Measurements from ENCODE around the gene IL6ST. TPM values are rescaled to one million over a fixed set of nuclear protein-coding genes. Genes with fewer than 3 reads are reported as not detected.
A peak's percentile ranks its signal among the peaks of the same experiment; 100 is the strongest.

The IL6ST gene
- total RNA-seq, 2 donors from 2014 or later: 50.0 to 53.8 TPM

DNA sequence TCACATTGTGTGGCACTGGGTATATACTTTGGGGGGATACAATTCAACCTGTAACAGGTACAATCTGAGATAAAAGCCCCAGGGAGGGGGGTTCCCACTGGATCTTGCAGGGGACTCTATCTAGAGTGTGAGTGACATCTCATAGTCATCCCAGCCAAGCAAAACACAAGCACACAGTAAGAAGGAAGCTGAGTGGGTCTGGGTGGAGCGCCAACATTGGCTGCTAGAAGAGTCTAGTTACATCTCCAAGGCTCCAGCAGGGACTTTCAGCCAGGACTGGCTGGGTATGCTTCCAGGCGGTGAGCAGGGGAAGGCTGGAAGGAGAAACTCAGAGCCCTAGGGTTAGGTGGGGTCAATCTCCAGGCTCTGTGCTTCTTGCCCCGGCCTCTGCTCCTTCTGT, 90.6 kb downstream of the IL6ST start:
- H3K9me3 Mint-ChIP-seq: no peaks in the 10 kb centered on the region
- H3K4me1 Mint-ChIP-seq (ENCODE audit: low read depth): peaks cover 46% of the 10 kb centered on the region
- H3K27me3 Mint-ChIP-seq (ENCODE audit: low read depth): peaks cover 14% of the 10 kb centered on the region
- peak overlapping the region in 1 of 2 donors; percentile 6 for H3K4me3 Mint-ChIP-seq
- H3K27ac Mint-ChIP-seq: no peak overlapping the region
- DNase-seq (no peak), ATAC-seq (replicated peaks in 1 of 2) (peak in 1 of 2 donors; percentile 9)
- no peaks in the 10 kb centered on the region for H3K36me3 Mint-ChIP-seq (ENCODE audit: insufficient read depth in 2 of 2)

DNA sequence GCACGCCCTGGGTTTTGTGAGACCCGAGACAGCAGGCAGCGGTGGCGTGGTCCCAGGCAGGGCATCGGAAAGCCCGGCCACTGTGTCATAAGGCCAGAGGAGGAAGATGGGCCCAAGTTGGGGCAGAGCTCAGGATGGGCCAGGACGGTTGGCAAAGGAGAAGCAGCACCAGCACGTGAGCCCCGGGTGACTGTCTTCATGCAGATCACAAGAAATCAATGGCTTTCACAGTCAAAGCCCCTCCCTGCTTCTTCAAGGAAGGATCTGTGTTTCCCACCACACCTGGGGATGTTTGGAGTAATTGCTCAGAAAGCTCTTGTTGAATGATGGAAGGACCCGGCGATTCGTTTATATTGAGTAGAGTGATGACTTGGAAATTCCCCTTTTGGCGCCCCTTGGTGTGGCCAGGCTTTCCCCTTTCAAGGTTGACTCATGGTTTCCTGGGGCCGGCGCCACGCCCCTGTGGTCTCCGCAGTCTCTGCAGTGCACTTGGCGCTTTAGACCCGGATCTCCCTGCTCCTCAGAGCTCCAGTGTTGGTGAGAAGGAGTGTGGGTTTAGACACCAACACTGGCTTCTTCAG, 91.6 kb downstream of the IL6ST start:
- Mint-ChIP-seq H3K4me1 (ENCODE audit: low read depth) (peaks cover 46% of the 10 kb centered on the region), H3K9me3 (no peaks in the 10 kb centered on the region), H3K27ac (no peak overlapping the region), H3K4me3 (peak overlapping the region; percentile 70 to 73), H3K27me3 (ENCODE audit: low read depth) (peaks cover 14% of the 10 kb centered on the region), H3K36me3 (ENCODE audit: insufficient read depth in 2 of 2) (no peaks in the 10 kb centered on the region)
- DNase-seq: peak; percentile 83 to 87
- ATAC-seq (replicated peaks in 1 of 2): peak; percentile 95 to 96

DNA sequence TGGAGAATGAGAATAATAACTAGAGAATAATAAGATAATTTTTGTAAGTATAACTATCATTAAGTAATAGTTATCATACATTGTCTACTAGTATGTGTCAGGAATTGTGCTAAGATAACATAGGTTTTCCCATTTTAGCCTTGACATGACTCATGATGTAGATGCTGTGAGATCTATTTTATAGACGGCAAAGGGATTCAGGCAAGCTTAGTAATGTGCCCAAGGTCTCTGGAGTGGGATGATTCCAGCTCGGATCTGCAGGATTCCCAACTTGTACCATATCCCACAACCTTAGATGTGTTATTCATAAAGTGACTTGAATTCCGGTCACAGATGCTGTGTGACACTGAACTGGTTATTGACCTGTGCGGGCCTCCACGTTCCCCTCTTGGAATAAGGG, 92.1 kb downstream of the IL6ST start:
- Mint-ChIP-seq H3K9me3 (no peaks in the 10 kb centered on the region), H3K4me1 (ENCODE audit: low read depth) (peaks cover 49% of the 10 kb centered on the region), H3K4me3 (peak overlapping the region; percentile 70 to 73), H3K36me3 (ENCODE audit: insufficient read depth in 2 of 2) (no peaks in the 10 kb centered on the region), H3K27me3 (ENCODE audit: low read depth) (peaks cover 17% of the 10 kb centered on the region), H3K27ac (no peak overlapping the region)
- no peak for DNase-seq
- no peak for ATAC-seq (replicated peaks in 1 of 2)

DNA sequence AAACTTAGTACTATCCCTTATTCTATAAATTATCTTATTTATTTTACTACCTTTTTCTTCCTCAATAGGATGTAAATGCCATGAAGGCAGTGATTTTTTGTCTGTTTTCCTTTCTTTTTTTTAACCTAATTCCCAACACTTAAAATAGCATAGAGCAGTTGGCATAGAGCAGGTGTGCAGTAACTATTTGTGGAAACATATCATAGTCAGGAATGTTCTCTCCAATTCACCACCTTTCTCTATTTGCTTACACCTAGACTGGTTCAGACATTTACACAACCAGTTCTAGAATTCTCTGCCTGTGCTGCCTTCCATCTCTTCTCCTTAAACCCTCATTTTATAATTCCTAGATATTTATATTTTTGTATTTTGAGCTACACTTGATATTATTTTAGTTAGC, 94.0 kb downstream of the IL6ST start:
- no peaks in the 10 kb centered on the region for H3K9me3 Mint-ChIP-seq
- peaks cover 25% of the 10 kb centered on the region for H3K27me3 Mint-ChIP-seq (ENCODE audit: low read depth)
- H3K4me1 Mint-ChIP-seq (ENCODE audit: low read depth): peaks cover 57% of the 10 kb centered on the region
- H3K36me3 Mint-ChIP-seq (ENCODE audit: insufficient read depth in 2 of 2): no peaks in the 10 kb centered on the region
- no peak overlapping the region for H3K4me3 Mint-ChIP-seq
- H3K27ac Mint-ChIP-seq: no peak overlapping the region
- DNase-seq: no peak
- no peak for ATAC-seq (replicated peaks in 1 of 2)

DNA sequence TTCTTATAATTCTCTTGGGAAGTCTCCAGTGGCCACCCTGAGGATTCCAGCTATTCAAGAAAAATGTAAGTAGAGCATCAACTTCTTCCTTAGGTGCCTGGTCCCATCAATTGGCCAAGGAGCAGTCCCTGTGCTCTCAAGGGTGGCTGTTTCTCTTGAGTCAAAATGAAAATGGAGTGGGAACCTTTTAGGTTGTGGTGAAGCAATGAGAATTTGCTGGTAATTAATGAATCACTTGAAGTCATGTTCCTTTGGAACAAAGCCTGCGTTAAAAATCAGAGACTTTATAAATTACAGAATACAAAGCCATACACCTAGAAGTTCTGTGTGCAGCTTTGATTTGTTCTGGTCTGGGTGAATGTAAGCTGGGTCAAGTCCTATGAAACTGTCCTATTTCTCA, 94.7 kb downstream of the IL6ST start:
- DNase-seq: no peak
- Mint-ChIP-seq H3K36me3 (ENCODE audit: insufficient read depth in 2 of 2) (no peaks in the 10 kb centered on the region), H3K4me3 (peak overlapping the region in 1 of 2 donors; percentile 52), H3K9me3 (no peaks in the 10 kb centered on the region), H3K4me1 (ENCODE audit: low read depth) (peaks cover 57% of the 10 kb centered on the region), H3K27me3 (ENCODE audit: low read depth) (peaks cover 18% of the 10 kb centered on the region), H3K27ac (no peak overlapping the region)
- ATAC-seq (replicated peaks in 1 of 2): peak in 1 of 2 donors; percentile 27

DNA sequence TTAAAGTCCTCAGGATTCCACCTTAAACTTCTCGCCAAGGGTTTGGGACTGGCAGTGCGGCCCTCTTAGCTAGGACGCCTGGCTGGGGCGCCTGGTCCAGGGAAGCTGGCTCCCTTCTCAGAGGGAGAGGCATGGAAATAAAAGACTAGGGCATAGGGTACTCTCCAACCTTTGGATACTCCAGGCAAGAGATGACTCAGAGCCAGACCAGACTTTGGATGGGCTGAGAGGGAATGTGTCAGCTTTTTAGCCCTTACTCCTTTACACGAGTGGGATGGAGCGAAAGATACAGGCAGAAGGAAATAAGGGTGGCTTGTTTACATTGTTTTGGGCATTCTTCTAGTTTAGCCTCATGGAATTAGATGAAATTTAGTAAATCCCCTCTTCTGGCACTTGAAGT, 95.4 kb downstream of the IL6ST start:
- Mint-ChIP-seq H3K36me3 (ENCODE audit: insufficient read depth in 2 of 2) (no peaks in the 10 kb centered on the region), H3K27me3 (ENCODE audit: low read depth) (peaks cover 11% of the 10 kb centered on the region), H3K9me3 (no peaks in the 10 kb centered on the region), H3K4me1 (ENCODE audit: low read depth) (peaks cover 55% of the 10 kb centered on the region), H3K4me3 (no peak overlapping the region), H3K27ac (no peak overlapping the region)
- DNase-seq: no peak
- ATAC-seq (replicated peaks in 1 of 2): no peak

DNA sequence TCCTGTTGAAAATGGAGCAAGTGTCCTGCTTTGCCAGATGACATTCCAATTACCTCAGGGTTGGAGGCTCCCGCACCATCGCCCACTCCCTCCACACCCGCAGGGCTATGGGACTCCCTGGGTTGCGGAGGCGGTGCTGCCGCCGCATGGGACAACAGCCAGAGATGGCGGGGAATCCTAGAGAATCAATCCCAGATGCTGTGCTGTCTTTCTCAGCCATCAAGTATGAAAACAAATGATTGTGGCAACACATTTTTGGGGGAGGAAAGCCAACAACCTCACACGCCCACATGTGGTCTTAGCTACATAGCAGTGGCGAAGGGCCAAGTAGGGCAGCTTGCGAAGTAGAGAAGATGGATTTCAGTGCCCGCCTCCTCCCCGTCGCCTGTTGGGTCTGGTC, 96.9 kb downstream of the IL6ST start:
- Mint-ChIP-seq H3K4me1 (ENCODE audit: low read depth) (peaks cover 46% of the 10 kb centered on the region), H3K4me3 (peak overlapping the region in 1 of 2 donors; percentile 24), H3K9me3 (no peaks in the 10 kb centered on the region), H3K36me3 (ENCODE audit: insufficient read depth in 2 of 2) (no peaks in the 10 kb centered on the region), H3K27ac (no peak overlapping the region), H3K27me3 (ENCODE audit: low read depth) (peaks cover 11% of the 10 kb centered on the region)
- ATAC-seq (replicated peaks in 1 of 2): peak in 1 of 2 donors; percentile 40
- peak; percentile 42 to 45 for DNase-seq

DNA sequence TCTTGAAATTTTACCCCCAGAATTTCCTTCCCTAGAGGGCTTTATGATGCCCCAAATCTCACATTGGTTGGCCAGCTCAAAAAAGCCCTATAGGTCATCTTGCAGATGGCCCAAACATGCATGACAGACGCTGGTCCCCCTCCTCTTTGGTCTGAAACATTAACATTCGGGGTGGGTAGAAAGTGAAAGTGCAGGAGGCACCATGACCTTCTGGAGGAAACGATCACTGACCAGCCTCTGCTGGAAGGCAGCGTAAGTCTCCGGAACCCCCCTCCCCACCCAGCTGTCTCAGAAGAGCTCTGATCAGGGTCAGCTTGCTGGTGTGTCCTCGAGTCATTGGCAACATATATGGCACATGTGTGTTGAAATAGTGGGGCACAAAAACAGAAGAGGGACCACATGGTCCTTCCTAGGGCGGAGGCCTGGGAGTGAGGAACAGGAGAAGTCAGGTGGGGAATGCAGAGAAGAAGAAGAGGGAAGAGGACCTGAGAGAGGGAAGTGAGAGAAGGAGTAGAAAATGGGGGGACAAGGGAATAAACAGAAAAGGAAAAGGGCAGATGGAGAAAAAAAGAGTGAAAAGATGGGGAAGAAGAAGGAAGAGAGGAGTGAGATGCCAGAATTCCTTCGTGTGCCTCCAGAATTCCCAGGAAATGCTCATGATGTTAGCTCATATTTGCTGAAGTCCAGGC, 97.4 kb downstream of the IL6ST start:
- Mint-ChIP-seq H3K4me3 (no peak overlapping the region), H3K9me3 (no peaks in the 10 kb centered on the region), H3K4me1 (ENCODE audit: low read depth) (peaks cover 40% of the 10 kb centered on the region), H3K27ac (no peak overlapping the region), H3K27me3 (ENCODE audit: low read depth) (peaks cover 11% of the 10 kb centered on the region), H3K36me3 (ENCODE audit: insufficient read depth in 2 of 2) (no peaks in the 10 kb centered on the region)
- no peak for DNase-seq
- no peak for ATAC-seq (replicated peaks in 1 of 2)

DNA sequence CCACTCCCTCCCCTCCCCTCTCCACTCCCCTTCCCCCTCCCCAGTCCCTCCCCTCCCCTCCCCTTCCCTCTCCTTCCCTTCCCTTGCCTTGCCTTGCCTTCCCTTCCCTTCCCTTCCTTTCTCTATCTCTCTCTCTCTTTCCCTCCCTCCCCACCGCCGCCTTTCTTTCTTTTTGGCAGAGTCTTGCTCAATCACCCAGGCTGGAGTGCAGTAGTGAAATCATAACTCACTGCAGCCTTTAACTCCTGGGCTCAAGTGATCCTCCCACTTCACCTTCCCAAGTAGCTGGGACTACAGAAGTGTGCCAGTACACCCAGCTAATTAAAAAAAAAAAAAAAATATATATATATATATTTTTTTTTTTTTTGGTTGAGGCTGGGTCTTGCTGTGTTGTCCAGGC, 98.1 kb downstream of the IL6ST start:
- Mint-ChIP-seq H3K9me3 (no peaks in the 10 kb centered on the region), H3K4me3 (no peak overlapping the region), H3K36me3 (ENCODE audit: insufficient read depth in 2 of 2) (no peaks in the 10 kb centered on the region), H3K27ac (no peak overlapping the region), H3K27me3 (ENCODE audit: low read depth) (peaks cover 11% of the 10 kb centered on the region), H3K4me1 (ENCODE audit: low read depth) (peaks cover 40% of the 10 kb centered on the region)
- DNase-seq (no peak), ATAC-seq (replicated peaks in 1 of 2) (no peak)

DNA sequence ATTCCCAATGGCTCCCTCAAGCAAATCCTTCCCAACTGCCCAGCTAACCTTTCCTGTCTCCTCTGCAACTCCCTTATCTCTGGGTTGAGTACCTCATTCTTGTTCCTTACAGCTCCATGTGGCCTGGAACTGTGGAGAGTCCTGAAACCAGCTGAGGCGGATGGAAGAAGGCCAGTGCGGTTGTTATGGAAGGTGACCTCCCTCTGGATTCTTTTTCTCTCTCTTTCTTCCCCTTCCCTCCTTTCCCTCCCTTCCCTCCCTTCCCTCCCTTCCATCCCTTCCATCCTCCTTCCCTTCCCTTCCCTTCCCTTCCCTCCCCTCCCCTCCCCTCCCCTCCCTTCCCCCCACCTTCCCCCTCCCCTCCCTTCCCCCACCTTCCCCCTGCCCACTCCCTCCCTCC, 98.5 kb downstream of the IL6ST start:
- no peak overlapping the region for H3K27ac Mint-ChIP-seq
- no peaks in the 10 kb centered on the region for H3K9me3 Mint-ChIP-seq
- peaks cover 40% of the 10 kb centered on the region for H3K4me1 Mint-ChIP-seq (ENCODE audit: low read depth)
- no peaks in the 10 kb centered on the region for H3K36me3 Mint-ChIP-seq (ENCODE audit: insufficient read depth in 2 of 2)
- H3K4me3 Mint-ChIP-seq: no peak overlapping the region
- DNase-seq (no peak), ATAC-seq (replicated peaks in 1 of 2) (no peak)
- H3K27me3 Mint-ChIP-seq (ENCODE audit: low read depth): peaks cover 11% of the 10 kb centered on the region

DNA sequence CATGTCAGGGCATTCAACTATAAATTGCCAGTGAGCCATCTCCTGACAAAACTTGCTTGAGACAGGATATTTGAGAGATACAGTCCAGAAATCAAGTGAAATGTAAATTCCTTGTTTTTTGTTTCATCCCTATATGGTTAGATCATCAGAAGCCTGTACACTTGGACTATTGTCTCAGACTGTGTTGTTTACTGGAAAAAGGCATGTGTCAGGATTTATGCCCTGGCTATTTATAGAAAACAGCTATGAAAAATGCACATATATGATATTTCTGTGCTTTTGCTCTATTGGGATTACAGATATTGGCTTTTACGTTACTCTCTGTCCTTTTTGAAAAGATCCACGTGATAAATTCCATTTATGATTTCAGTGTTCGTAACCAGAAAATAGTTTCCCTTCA, 99.4 kb downstream of the IL6ST start:
- Mint-ChIP-seq H3K36me3 (ENCODE audit: insufficient read depth in 2 of 2) (no peaks in the 10 kb centered on the region), H3K9me3 (no peaks in the 10 kb centered on the region), H3K4me3 (no peak overlapping the region), H3K27me3 (ENCODE audit: low read depth) (peaks cover 11% of the 10 kb centered on the region), H3K27ac (no peak overlapping the region), H3K4me1 (ENCODE audit: low read depth) (peaks cover 31% of the 10 kb centered on the region)
- ATAC-seq (replicated peaks in 1 of 2): no peak
- no peak for DNase-seq

DNA sequence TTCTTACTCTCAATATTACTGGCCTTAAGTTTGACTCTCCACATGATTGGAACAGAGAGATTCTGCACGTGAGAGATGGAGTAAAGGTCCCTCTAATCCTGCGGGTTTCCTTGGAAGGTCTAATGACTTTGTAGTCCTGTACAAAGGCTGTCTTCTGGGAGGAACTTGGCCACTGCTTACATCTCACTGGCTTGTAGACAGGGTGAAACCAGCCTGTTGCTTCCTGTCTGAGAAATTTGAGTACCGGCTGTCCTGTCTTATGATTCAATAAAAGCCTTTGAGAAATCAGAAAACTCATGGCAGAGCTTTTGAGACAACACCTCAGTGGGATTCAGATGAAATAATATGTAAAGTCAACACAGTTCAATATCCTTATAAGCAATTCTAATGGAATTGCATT, 100.6 kb downstream of the IL6ST start:
- Mint-ChIP-seq H3K36me3 (ENCODE audit: insufficient read depth in 2 of 2) (no peaks in the 10 kb centered on the region), H3K9me3 (no peaks in the 10 kb centered on the region), H3K4me3 (no peak overlapping the region), H3K27ac (no peak overlapping the region), H3K27me3 (ENCODE audit: low read depth) (peaks cover 11% of the 10 kb centered on the region), H3K4me1 (ENCODE audit: low read depth) (peaks cover 20% of the 10 kb centered on the region)
- ATAC-seq (replicated peaks in 1 of 2) (peak in 1 of 2 donors; percentile 67), DNase-seq (no peak)

DNA sequence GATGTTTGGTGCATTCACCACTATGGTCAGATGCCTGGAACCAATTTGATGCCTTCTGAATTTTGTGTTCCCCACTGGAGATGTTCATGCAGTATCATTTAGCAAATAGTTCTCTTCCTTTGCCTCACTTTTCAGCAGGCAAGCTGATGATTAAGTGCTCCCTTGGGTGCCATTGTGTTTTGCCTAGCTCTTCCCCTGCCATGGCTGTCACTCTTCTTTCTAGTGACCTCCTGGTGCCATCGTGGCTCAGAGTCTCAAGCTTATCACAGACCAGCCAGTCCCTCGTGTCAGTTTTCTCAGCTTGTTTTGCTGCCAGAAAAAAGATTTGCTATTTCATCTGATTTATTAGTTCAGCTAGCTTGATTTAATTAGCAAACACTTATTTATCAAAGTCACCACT, 102.3 kb downstream of the IL6ST start:
- Mint-ChIP-seq H3K4me1 (ENCODE audit: low read depth) (peaks cover 19% of the 10 kb centered on the region), H3K36me3 (ENCODE audit: insufficient read depth in 2 of 2) (no peaks in the 10 kb centered on the region), H3K27ac (no peak overlapping the region), H3K4me3 (no peak overlapping the region), H3K27me3 (ENCODE audit: low read depth) (peaks cover 6% of the 10 kb centered on the region), H3K9me3 (no peaks in the 10 kb centered on the region)
- no peak for ATAC-seq (replicated peaks in 1 of 2)
- no peak for DNase-seq

DNA sequence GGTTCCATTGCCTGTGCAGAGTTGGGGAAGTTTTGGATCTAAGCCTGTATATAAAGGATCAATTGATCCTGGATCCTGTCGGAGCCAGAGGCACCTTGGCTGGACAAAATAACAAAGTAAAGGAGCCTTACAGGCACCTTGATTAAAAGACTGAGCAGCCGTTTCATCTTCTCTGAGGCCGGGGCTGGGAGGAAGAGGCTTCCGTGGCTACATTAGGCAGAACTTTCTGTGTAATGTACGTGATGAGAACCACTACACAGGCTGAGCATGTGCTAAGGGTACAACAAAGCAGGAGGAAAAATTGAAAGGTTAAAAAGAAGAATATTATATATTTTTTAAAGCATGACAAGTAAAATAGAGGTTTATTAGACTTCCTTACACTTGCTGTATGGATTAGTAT, 106.6 kb downstream of the IL6ST start:
- ATAC-seq (replicated peaks in 1 of 2) (no peak), DNase-seq (no peak)
- no peaks in the 10 kb centered on the region for H3K9me3 Mint-ChIP-seq
- no peak overlapping the region for H3K4me3 Mint-ChIP-seq
- peaks cover 5% of the 10 kb centered on the region for H3K4me1 Mint-ChIP-seq (ENCODE audit: low read depth)
- no peak overlapping the region for H3K27ac Mint-ChIP-seq
- peaks cover 8% of the 10 kb centered on the region for H3K27me3 Mint-ChIP-seq (ENCODE audit: low read depth)
- H3K36me3 Mint-ChIP-seq (ENCODE audit: insufficient read depth in 2 of 2): no peaks in the 10 kb centered on the region

All from activated T-cell treated with anti-CD3 and anti-CD28 coated beads, Interleukin-2, amount 50 U/mL, for 72 hours (primary cell).